Activated gamma-delta T cell (primary cell): ENCODE data around the gene RHOB.
"Not testable (repeated sequence)": the region's sequence is repeated elsewhere in the genome, so short reads cannot be mapped to it uniquely, and the experiment has no call there.

Experiments
- DNase-seq: peaks from one replicate; lab custom pipeline; 2025; lab: John Stamatoyannopoulos, UW
- total RNA-seq, 2 donors: gene quantifications; one replicate each; lab custom pipeline; 2026; lab: John Stamatoyannopoulos, UW

RHOB gene
- 23.2 to 53.4 reads per million in 2 donors for total RNA-seq

DNA sequence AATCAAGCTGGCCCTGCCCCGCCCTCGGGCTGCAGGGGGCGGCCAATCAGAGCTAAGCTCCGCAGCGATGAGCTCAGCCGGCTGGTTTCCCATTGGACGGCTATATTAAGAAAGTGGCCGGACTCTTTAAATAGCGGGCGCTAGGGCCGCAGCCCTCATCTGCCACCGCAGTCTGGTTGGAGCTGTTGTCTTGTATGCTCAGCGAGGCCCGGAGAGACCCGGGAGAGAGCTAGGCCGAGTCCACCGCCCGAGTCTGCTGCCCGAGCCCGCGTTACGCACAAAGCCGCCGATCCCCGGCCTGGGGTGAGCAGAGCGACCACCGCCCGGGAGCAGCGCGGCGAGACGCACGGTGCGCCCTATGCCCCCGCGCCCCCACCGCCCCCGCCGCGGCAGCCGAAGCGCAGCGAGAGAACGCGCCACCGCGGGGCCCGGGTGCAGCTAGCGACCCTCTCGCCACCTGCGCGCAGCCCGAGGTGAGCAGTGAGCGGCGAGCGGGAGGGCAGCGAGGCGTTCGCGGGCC is at the start of gene RHOB:
Gene RHOB (plus strand): TSS at position 158 of the 520 bp plus-strand sequence. CDS start 392 bp downstream, outside the sequence.
- DNase-seq = peak; percentile 88

DNA sequence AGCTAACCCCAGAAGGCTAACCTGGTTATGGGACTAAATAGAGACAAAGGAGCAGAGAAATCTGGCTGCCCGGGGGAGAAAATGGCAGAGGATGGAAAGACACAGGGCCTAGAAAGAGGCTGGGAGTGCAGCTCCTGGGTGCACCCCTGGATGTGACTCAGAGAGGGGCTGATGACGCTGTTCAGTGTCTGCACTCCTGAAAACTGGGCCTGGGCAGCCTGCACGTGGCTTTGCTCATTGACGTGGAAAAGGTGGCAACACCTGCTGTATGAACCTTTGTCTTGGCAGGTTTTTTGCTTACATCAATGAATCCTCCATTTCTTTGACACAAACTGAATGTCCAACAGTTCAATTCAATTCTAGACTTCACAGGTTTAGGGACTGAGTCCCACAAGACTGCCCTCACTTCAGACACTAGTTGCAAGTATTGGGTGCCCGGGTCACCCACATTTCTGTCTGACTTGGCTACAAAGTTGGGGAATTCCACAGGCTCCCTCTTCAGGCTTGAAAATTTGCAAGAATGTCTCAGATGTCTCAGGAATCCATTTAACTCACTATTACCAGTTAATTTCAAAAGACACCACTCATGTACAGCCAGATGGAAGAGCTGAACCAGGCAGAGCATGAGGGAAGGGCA is 48.9 kb upstream of the RHOB start:
- DNase-seq = no peak

DNA sequence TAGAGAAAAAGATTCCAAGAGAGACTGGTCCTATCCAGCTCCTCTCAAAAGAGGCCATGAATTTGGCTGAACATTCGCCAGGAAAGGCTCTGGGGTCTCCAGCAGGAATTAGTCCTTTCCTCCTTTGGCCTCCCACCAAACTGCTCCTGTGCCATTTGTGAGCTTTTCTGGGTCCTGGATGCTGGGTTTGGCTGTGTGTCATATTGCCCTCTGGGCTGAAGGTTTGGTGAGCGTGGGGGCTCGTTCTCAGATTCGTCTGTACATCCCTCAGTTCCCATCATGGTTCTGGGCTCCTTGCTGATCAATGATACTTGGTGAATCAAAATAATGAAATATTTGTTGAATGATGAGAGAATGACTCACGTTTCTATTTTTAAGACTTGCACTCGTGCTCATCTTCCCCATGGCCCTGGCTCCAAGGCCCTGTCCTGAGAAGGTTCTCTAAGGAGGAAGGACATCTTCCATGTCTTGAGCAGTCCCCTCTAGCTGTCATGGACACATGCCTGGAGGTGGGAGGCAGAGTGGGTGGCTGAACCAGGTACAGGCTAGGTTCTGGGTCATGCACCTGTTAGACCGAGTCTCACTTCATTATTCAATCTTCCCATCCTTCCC is 47.8 kb upstream of the RHOB start:
- no peak for DNase-seq

DNA sequence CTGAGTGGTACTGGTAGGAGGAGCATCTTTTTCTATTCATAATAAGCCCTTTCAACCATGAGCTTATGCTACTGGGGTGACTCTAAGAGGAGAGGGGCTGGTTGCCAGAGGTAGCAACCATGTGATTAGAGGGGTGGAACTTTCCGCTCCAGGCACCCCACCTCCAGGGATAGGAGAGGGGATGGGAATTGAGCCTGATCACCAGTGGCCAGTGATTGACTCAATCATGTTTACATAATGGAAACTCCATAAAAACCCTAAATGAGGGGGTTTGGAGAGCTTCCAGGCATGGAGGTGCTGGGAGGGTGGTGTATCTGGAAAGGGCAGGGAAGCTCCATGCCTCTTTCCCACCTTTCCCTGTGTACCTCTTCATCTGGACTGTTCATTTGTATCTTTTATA is 46.6 kb upstream of the RHOB start:
- DNase-seq = no peak

DNA sequence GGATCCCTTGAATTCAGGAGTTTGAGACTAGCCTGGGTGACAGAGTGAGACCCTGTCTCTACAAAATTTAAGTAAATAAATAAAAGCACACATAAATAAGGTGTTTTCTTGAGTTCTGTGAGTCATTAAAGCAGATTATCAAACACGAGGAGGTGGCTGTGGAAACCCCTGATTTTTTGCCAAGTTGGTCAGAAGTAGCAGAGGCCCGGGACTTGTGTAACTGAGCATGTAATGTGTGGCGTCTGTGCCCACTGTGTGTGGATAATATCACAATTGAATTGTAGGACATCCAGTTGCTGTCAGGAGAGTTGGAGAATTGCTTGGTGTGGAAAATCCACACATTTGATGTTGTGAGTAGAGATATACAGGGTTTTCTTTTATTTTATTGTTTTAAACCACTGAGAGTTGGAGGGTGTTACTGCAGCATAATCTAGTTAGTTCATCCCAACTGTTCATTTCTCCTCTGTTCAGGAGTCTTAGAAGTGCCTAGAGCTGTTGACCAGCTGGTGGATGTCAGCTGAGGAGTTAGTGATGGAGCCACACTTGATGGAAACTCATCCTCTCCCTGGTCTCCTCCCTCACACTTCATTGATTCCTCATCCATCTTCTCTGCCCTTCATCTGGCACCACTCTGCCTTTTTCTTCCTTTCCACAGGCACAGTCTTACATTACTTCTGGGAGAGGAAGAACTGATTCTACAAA is 45.9 kb upstream of the RHOB start:
- no peak for DNase-seq

DNA sequence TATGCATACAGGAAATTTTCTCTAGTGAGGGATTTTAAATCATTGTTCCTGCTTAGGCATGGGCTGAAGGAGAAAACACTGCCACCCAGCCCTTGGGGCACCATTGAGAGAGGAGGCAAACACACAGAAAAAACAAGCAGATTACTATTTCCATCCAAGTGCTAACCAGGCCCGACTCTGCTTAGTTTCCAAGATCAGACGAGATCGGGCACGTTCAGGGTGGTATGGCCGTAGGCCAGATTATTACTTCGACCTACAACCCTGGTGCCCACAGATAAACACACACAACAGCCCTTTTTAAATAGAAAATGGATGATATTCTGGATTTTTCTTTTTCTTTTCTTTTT is 45.4 kb upstream of the RHOB start:
- no peak for DNase-seq

DNA sequence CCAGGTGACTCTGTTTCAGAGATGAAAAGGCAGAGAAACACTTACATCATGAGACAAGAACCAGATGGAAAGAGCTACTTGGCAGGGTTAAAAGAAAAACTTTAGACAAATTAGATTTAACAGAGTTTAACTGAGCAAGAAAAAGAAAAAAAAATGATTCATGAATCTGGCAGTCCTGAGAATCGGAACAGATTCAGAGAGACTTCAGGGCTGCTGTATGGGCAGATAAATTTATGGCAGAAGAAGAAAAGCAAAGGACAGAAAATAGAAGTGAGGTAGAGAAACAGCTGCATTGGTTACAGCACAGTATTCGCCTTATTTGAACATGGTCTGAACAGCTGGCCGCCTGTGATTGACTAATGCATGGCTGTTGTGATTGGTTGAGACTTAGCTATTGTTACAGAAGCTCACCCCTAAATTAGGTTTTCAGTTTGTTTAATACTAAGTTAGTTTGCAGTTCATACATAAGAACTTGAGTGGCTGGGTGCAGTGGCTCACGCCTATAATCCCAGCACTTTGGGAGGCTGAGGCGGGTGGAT is 43.0 kb upstream of the RHOB start:
- DNase-seq = no peak

DNA sequence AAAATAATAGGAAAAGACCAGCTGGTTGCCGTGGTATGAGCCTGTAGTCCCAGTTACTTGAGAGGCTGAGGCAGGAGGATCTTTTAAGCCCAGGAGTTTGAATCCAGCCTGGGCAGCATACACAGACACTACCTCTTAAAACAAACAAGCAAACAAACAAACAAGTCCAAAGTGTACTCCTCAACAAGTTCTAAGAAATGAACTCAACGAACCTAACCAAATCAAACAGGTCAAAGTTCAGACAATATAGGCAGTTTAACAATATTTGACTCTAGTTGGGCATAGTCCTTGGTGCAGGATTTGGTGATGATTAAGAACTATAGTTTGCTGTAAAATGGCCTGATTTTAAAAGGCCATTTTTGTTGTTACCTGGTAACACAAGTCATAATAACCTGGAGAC is 41.9 kb upstream of the RHOB start:
- no peak for DNase-seq

DNA sequence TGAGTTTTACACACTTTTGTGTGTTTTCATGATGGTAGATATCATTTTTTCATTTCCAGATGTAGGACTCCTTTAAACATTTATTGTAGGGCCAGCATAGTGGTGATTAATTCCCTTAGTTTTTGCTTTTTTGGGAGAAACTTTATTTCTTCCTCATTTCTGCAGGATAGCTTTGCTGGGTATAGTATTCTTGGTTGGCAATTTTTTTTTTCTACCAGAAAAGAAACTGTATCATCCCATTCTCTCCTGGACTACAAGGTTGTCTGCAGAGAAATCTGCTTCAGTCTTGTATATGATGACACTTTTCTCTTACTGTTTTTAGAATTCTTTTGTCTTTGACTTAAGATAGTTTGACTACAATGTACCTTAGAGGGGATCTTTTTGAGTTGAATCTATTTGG is 37.8 kb upstream of the RHOB start:
- no peak for DNase-seq

DNA sequence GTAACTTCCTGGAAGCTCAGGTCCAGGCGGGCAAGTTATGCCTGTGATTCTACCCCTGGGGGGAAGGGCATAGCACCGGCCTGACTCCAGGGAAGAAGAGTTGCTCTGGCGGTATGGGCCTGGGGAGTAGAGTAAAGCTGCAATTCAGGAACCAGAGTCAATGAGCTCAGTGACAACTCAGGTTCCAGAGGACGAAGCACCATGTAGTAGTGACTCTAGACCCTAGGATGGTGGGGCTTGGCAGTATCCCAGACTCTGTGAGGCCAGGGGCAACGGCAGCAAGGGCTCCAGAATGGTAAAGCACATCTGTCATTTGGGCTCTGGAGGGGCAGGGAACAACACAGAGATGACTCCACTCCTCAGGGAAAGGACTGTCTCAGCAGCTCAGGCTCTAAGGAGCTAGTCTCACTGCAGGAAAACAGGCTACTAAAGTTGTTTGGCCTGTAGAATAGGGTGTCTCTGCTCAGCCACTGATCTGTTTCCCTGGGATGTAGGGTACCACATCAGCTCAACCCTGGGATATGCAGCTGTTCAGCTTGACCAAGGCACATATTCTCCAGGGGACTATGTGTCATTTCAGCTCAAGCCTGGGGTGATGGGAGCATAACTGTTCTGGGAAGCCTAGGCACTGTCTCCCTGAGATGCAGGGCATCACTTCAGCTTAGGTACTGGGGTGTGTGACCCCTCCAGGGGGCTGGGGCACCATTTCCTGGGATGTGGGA is 36.2 kb upstream of the RHOB start:
- no peak for DNase-seq

DNA sequence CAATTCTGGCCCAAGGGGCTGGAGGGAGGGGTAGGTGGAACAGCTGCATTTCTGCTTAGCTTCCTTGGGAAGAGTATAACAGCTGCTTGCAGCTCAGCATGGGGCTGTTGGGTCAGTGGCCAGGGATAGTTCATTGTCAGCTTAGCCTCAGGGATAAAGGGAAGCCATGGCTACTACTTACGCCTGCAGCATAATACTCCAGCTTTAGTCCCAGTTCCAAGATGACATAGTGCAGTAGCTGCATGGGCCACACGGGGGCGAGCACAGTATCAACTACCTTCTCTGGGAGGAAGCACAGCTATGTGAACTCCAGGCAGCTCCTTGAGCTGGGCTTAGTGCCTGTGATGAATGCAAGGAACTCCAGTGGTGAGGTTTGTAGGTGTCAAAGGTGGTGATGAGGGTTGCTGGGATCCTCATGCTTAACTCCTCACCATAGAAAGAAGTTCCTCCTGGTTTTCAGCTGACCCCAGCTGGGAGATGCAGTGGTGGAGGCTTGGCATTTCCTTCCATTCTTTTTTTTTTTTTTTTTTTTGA is 35.4 kb upstream of the RHOB start:
- DNase-seq = no peak

DNA sequence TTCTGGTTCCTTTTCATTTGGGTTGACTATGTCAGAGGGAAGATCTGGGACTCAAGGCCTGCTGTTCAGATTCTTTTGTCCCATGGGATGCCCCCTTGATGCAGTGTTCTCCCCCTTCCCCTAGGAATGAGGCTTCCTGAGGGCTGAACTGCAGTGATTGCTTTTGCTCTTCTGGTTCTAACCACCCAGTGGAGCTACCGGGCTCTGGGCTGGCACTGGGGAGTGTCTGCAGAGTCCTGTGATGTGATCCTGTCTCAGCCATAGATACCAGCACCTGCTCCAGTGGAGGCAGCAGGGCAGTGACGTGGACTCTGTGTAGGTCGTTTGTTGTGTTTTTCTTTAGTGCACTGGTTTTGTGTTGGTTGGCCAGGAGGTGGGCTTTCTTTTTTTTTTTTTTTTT is 32.1 kb upstream of the RHOB start:
- no peak for DNase-seq

DNA sequence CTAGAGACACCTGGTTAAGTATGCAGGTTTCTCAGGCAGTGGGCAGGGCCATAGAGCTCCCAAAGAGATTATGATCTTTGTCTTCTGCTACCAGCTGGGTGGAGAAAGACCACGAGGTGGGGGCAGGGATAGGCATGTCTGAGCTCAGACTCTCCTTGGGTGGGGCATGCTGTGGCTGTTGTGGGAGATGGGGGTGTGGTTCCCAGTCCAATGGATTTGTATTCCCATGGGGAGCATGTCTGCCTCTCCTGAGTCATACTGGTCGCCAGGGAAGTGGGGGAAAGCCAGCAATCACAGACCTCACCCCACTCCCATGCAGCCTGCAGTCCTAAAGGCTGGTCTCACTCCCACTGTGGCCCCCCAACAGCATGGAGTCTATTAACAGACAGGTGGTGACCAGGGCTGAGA is 31.4 kb upstream of the RHOB start:
- DNase-seq = no peak

DNA sequence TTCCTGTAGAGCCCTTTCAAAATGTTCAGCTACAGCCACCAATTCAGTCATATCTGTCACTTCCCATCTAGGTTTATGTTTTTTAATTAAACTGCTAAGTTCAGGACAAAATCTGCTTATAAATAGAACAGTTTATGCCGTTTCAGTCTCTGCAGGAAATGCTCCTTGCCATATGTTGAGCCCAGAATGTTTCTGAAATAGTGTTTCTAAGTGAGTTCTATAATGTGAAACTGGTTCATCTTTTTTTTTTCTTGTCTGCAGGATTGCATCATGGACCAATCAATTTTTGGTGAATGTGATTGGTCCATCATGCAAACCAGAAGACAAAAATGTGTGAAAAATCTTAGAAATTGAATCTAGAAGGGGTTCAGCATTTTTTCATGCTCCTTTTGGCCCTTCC is 30.2 kb upstream of the RHOB start:
- DNase-seq = no peak

DNA sequence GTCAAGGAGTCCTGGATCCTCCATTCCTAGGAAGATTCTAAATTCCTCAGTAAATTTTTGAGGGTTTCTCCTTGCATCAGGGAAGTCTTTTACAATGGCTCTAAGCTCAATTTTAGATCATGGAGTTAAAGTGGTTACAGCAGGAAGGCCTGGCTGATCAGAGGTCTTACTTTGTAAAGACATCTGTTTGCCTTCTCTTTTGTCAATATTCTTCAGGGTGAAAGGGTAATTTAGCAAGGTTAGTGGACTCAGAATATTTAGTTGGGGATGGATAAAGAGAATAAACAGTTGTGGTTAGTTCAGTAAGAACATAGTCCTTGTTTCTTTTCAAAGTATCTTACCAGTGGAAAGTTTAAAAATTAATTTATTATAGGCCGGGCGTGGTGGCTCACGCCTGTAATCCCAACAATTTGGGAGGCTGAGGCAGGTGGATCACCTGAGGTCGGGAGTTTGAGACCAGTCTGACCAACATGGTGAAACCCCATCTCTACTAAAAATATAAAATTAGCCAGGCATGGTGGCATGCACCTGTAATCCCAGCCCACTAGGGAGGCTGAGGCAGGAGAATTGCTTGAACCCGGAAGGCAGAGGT is 29.5 kb upstream of the RHOB start:
- DNase-seq = not testable (repeated sequence)

DNA sequence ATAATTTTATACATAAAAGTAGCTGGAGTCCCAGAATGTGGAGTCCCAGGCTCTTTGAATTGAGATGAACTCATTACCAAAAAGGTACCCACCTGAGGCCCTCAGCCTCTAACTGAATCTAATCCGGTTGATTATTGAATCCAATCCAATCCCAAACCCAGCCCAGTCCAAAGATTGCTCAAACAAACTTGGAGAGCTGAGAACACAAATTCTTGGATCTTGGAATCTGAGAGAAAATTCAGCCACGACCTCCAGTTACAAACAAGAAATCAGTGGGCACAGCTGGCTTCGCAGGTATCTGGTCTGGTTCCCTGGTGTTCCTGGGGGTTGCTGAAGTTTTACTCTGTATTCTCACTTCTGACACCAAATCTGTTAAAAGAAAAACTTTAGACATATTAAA is 28.4 kb upstream of the RHOB start:
- DNase-seq = no peak

DNA sequence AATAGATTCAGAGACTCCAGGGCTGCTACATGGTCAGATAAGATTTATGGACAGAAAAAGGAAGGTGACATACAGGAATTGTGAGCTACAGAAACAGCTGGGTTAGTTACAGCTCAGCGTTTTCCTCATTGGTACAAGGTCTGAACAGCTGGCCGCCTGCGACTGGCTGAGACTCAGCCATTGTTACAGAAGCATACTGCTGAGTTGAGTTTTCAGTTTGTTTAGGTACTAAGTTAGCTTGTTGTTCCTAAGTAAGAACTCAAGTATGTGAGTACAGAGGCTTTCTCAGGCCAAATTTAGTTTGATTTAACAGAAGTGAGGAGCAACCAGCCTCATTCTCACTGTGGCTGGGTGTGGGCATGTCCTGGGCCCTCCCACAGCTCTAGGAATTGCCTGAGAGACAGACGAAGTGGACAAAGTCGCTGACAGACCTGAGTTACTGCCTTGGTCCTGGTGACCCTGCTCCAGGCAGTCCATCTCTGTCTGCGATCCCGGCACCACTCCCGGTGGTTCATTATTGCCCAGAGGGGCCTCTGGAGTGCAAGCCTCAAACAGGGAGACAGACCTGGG is 27.8 kb upstream of the RHOB start:
- DNase-seq = no peak

DNA sequence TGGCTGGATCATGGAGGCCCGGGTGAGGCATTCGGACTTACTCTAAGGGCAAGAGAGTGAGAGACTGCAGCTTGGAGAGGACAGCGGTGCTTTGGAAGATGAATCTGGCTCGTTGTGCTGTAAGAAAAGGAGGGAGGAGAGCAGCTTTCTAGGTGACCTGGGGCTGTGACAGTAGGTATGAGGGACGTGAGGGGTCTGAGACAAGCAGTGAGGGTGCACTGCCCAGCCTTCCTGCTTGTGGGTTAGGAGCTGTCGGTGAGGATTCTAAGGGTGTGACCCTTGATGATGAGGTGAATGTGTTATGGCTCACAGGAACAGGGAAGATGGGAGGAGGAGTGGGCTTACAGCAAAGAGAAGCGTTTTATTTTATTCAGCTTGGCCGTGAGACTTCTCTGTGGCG is 27.1 kb upstream of the RHOB start:
- no peak for DNase-seq

DNA sequence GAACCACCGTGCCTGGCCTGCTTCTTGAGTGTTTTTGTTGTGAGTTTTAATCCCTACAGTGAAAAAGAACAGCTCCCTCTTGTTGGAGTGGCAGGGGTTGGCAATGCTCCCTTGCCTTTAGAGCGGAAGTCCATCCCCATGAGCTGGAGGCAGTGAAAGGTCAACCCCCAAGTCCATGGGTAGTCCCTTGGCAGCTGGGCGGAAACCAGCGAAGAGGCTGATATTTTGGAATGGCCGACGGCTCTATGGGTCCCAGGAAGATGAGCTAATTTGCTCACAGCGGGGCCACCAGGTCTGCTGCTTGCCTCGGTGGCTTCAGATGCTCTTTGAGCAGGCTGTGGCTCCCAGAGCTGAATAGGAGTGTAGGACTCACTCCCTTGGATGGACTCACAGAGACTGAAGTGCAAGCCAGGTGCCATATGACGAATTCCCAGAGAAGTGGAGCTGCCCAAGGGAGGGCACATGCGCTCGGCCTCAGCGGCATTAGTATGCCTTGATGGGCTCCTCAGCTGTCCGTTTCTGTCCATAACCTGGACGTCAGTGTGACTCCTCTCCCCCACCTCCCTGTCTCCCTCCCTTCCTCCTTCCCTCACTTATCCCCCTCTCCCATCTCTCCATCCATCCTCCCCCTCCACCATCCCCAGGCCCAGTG is 25.4 kb upstream of the RHOB start:
- no peak for DNase-seq

DNA sequence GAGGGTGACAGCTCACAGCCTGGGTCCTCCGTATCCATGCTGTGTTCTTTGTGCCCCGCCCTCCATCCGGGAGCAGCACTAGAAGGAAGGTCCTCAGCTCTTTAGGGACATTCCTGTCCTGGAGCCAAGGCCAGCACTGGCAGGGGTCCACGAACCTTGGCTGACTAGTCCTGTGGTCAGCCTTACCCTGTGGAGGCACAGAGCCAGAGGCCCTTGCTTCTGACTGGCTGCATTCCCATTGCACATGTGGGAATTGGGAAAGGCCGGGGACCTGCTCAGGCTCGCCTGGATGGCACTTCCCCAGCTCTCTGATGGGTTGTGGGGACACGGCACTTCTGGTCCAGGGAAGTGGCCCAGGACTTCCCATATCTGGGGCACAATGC is 24.9 kb upstream of the RHOB start:
- DNase-seq = no peak
